HG03139 (cell line): ENCODE results near the gene PTH2R.
"Not testable (repeated sequence)": the region's sequence is repeated elsewhere in the genome, so short reads cannot be mapped to it uniquely, and the experiment has no call there.

Source experiments
- ATAC-seq: cut with Tn5 transposase; IDR thresholded peaks from one replicate; pipeline ENCODE4 v1.9.1; 2021; ENCODE audit not compliant: unreplicated experiment

Gene PTH2R

GRCh38 chr2:208406474-208407451 is at the start of gene PTH2R:
Gene PTH2R, plus strand, starts transcription at chr2:208406792. Its CDS starts 252 bp downstream, at chr2:208407044.
- no peak for ATAC-seq

- no peak for ATAC-seq
Observed at GRCh38 chr2:208356846-208357574, 49.6 kb upstream of the PTH2R start.

- ATAC-seq = no peak
Observed at GRCh38 chr2:208358758-208359631, 47.6 kb upstream of the PTH2R start.

- ATAC-seq = no peak
Observed at GRCh38 chr2:208359632-208359986, 47.0 kb upstream of the PTH2R start.

GRCh38 chr2:208360259-208361076 is 46.1 kb upstream of the PTH2R start:
- no peak for ATAC-seq

GRCh38 chr2:208361077-208361441 is 45.5 kb upstream of the PTH2R start:
- ATAC-seq = no peak

- peak; percentile 65 for ATAC-seq
Observed at GRCh38 chr2:208363485-208363884, 43.1 kb upstream of the PTH2R start.

- ATAC-seq = peak; percentile 44
Observed at GRCh38 chr2:208366215-208367127, 40.1 kb upstream of the PTH2R start.

GRCh38 chr2:208369091-208369490 is 37.5 kb upstream of the PTH2R start:
- ATAC-seq = no peak

- ATAC-seq = no peak
Observed at GRCh38 chr2:208370881-208371633, 35.5 kb upstream of the PTH2R start.

GRCh38 chr2:208371634-208371935 is 35.0 kb upstream of the PTH2R start:
- no peak for ATAC-seq

- no peak for ATAC-seq
Observed at GRCh38 chr2:208373460-208374089, 33.0 kb upstream of the PTH2R start.

- no peak for ATAC-seq
Observed at GRCh38 chr2:208375491-208376068, 31.0 kb upstream of the PTH2R start.

GRCh38 chr2:208377344-208377860 is 29.2 kb upstream of the PTH2R start:
- not testable (repeated sequence) for ATAC-seq

GRCh38 chr2:208379192-208379591 is 27.4 kb upstream of the PTH2R start:
- ATAC-seq = no peak

GRCh38 chr2:208384637-208385036 is 22.0 kb upstream of the PTH2R start:
- no peak for ATAC-seq

GRCh38 chr2:208386541-208386940 is 20.1 kb upstream of the PTH2R start:
- no peak for ATAC-seq

GRCh38 chr2:208389940-208390339 is 16.7 kb upstream of the PTH2R start:
- no peak for ATAC-seq
